GM23338 (cell line): ENCODE measurements around the gene TCF12. TPM values are rescaled to one million over a fixed set of nuclear protein-coding genes. Genes with fewer than 3 reads are reported as not detected.

ENCODE experiments used
- ATAC-seq: fragments of 200-7000 bp; cut with Tn5 transposase; 3 replicates; pipeline ENCODE4 v1.9.1; 2020
- DNase-seq: peaks from one replicate; pipeline ENCODE4 v3.0.0-alpha.2; 2015; ENCODE audit warnings: low spot score
- H2AFZ ChIP-seq: fragments of 200-600 bp; sonication (generic); 2 replicates; pipeline ENCODE4 v1.8.0; 2016; ENCODE audit warnings: antibody characterized with exemption, mild to moderate bottlenecking, moderate library complexity
- H3F3A ChIP-seq: fragments of 200-600 bp; sonication (generic); replicated peaks from 2 replicates; pipeline ENCODE4 v1.8.0; 2017; ENCODE audit warnings: antibody characterized with exemption, mixed run types, low read depth
- H3K27ac ChIP-seq: fragments of 200-600 bp; sonication (generic); 2 replicates; pipeline ENCODE4 v1.6.1; 2016; ENCODE audit warnings: low read depth
- H3K27me3 ChIP-seq: fragments of 200-600 bp; sonication (generic); 2 replicates; pipeline ENCODE4 v1.8.0; 2016; ENCODE audit warnings: mild to moderate bottlenecking, mixed run types, moderate library complexity; ENCODE audit not compliant: insufficient read depth
- H3K36me3 ChIP-seq: fragments of 200-600 bp; sonication (generic); 2 replicates; pipeline ENCODE4 v1.8.0; 2016; ENCODE audit warnings: mild to moderate bottlenecking; ENCODE audit not compliant: insufficient read depth
- H3K4me1 ChIP-seq: fragments of 200-600 bp; sonication (generic); 2 replicates; pipeline ENCODE4 v1.8.0; 2016; ENCODE audit warnings: mild to moderate bottlenecking, moderate library complexity; ENCODE audit not compliant: insufficient read depth
- H3K4me2 ChIP-seq: fragments of 200-600 bp; sonication (generic); 2 replicates; pipeline ENCODE4 v1.7.1; 2017; ENCODE audit warnings: mixed run types
- H3K4me3 ChIP-seq: fragments of 200-600 bp; sonication (generic); 2 replicates; pipeline ENCODE4 v1.6.1; 2016; ENCODE audit warnings: mixed run types
- H3K79me2 ChIP-seq: fragments of 200-600 bp; sonication (generic); replicated peaks from 2 replicates; pipeline ENCODE4 v1.8.0; 2017; ENCODE audit warnings: mild to moderate bottlenecking; ENCODE audit not compliant: insufficient read depth
- H3K9me2 ChIP-seq: fragments of 200-600 bp; sonication (generic); 2 replicates; pipeline ENCODE4 v1.8.0; 2017; ENCODE audit not compliant: insufficient read depth
- H4K20me1 ChIP-seq: fragments of 200-600 bp; sonication (generic); replicated peaks from 2 replicates; pipeline ENCODE4 v1.8.0; 2017; ENCODE audit warnings: mild to moderate bottlenecking; ENCODE audit not compliant: insufficient read depth
- H3K27ac Mint-ChIP-seq: 2 replicates; pipeline ENCODE4 v1.8.0; 2020; ENCODE audit warnings: inconsistent platforms, mild to moderate bottlenecking, moderate library complexity, mixed read lengths
- H3K27me3 Mint-ChIP-seq: 3 replicates; pipeline ENCODE4 v1.8.0; 2022; ENCODE audit warnings: low read depth, mild to moderate bottlenecking, moderate library complexity, mixed read lengths, inconsistent platforms; ENCODE audit not compliant: insufficient read depth, poor library complexity
- H3K36me3 Mint-ChIP-seq: 3 replicates; pipeline ENCODE4 v1.8.0; 2021; ENCODE audit warnings: low read depth, mild to moderate bottlenecking, inconsistent platforms, moderate library complexity, mixed read lengths
- H3K4me1 Mint-ChIP-seq: 3 replicates; pipeline ENCODE4 v1.8.0; 2020; ENCODE audit warnings: mild to moderate bottlenecking, inconsistent platforms, mixed read lengths
- H3K4me3 Mint-ChIP-seq: 3 replicates; pipeline ENCODE4 v1.8.0; 2021; ENCODE audit warnings: moderate library complexity, mild to moderate bottlenecking, inconsistent platforms, mixed read lengths
- H3K9me3 Mint-ChIP-seq: 3 replicates; pipeline ENCODE4 v1.8.0; 2020; ENCODE audit warnings: moderate library complexity, mild to moderate bottlenecking, inconsistent platforms, mixed read lengths
- CTCF ChIP-seq, 2 experiments: fragments of 200-600 bp in 1 of 2; sonication (generic) in 1 of 2; conservative IDR thresholded peaks; 2 replicates each; pipeline versions ENCODE4 v1.5.1 to v1.6.1; 2016 to 2017; ENCODE audit warnings: antibody characterized with exemption in 2 of 2, low read depth in 2 of 2, mild to moderate bottlenecking in 2 of 2, moderate library complexity in 1 of 2
- NANOG ChIP-seq: IDR thresholded peaks from 2 replicates; pipeline ENCODE4 v1.6.1; 2016; ENCODE audit warnings: antibody characterized with exemption, borderline replicate concordance
- REST ChIP-seq: IDR thresholded peaks from one replicate; pipeline ENCODE4 v1.6.1; 2018; ENCODE audit warnings: antibody characterized with exemption; ENCODE audit not compliant: unreplicated experiment
- STAT1 ChIP-seq: IDR thresholded peaks from one replicate; pipeline ENCODE4 v1.6.1; 2016; ENCODE audit warnings: antibody characterized with exemption; ENCODE audit not compliant: unreplicated experiment
- ZNF114 ChIP-seq: fragments of 250-450 bp; sonication (Bioruptor Pico); IDR thresholded peaks from 2 replicates; pipeline ENCODE4 v1.5.0; 2020; ENCODE audit warnings: mild to moderate bottlenecking, moderate library complexity
- ZNF331 ChIP-seq: fragments of 250-450 bp; sonication (Bioruptor Pico); IDR thresholded peaks from 2 replicates; pipeline ENCODE4 v1.5.0; 2020; ENCODE audit warnings: low read depth, mild to moderate bottlenecking, moderate library complexity
- polyA plus RNA-seq: library from polyadenylated mRNA; unstranded; fragments of >200 nt; fragmentation: Nextera tagmentation; extraction: Ambion mirVana; gene quantifications from 2 replicates; pipeline ENCODE4 v1.2.1, GENCODE V29; 2016
- total RNA-seq: library from RNA; depleted of rRNA; stranded (reverse); fragments of >200 nt; shearing (Covaris generic); gene quantifications from 2 replicates; pipeline ENCODE4 v1.2.3, GENCODE V29; 2014
- TF ChIP-seq, protein P1 (sequence below): IDR thresholded peaks from 2 replicates; pipeline ENCODE4 v1.6.1; 2016; ENCODE audit warnings: antibody characterized with exemption
- TF ChIP-seq, protein P2 (sequence below): fragments of 250-450 bp; sonication (Bioruptor Pico); IDR thresholded peaks from 2 replicates; pipeline ENCODE4 v1.5.0; 2020; ENCODE audit warnings: mild to moderate bottlenecking, moderate library complexity

Gene TCF12
- total and polyA plus RNA-seq, 2 experiments from 2014 or later: 27.6 to 104 TPM

DNA sequence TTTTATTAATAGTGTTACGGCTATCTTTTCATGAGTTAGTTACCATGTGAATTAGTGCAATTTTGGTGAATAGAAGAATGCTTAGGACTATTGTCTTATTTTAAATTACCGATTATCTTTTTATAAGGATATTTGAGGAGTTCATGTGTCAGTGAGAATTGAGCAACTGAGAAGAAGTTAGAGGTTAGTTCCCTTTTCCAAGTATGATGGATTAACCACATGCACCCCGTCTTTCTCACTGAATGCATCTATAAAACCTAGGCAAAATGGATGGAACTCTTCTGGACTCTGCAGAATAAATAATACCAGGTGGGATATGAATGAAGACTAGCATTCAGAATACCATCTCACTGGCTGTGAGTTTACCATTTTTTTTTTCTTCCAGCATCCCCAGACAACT is 74.3 kb downstream of the TCF12 start:
- no peaks in the 10 kb centered on the region for H4K20me1 ChIP-seq
- no peaks in the 10 kb centered on the region for H3K9me2 ChIP-seq
- H3K4me3 Mint-ChIP-seq: no peak overlapping the region
- H3K27me3 ChIP-seq: no peaks in the 10 kb centered on the region
- ATAC-seq: no peak
- no peak overlapping the region for H2AFZ ChIP-seq
- TF ChIP-seq, protein P1, sequence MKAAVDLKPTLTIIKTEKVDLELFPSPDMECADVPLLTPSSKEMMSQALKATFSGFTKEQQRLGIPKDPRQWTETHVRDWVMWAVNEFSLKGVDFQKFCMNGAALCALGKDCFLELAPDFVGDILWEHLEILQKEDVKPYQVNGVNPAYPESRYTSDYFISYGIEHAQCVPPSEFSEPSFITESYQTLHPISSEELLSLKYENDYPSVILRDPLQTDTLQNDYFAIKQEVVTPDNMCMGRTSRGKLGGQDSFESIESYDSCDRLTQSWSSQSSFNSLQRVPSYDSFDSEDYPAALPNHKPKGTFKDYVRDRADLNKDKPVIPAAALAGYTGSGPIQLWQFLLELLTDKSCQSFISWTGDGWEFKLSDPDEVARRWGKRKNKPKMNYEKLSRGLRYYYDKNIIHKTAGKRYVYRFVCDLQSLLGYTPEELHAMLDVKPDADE: no peak
- no peak for TF ChIP-seq REST
- no peak for TF ChIP-seq NANOG
- no peak for TF ChIP-seq CTCF (conservative IDR thresholded peaks at IDR 0.05; ENCODE audit: low read depth in 2 of 2)
- no peak for TF ChIP-seq ZNF114 (CRISPR knock-in tag)
- no peak for TF ChIP-seq ZNF331 (CRISPR knock-in tag)
- TF ChIP-seq STAT1: no peak
- TF ChIP-seq, protein P2, sequence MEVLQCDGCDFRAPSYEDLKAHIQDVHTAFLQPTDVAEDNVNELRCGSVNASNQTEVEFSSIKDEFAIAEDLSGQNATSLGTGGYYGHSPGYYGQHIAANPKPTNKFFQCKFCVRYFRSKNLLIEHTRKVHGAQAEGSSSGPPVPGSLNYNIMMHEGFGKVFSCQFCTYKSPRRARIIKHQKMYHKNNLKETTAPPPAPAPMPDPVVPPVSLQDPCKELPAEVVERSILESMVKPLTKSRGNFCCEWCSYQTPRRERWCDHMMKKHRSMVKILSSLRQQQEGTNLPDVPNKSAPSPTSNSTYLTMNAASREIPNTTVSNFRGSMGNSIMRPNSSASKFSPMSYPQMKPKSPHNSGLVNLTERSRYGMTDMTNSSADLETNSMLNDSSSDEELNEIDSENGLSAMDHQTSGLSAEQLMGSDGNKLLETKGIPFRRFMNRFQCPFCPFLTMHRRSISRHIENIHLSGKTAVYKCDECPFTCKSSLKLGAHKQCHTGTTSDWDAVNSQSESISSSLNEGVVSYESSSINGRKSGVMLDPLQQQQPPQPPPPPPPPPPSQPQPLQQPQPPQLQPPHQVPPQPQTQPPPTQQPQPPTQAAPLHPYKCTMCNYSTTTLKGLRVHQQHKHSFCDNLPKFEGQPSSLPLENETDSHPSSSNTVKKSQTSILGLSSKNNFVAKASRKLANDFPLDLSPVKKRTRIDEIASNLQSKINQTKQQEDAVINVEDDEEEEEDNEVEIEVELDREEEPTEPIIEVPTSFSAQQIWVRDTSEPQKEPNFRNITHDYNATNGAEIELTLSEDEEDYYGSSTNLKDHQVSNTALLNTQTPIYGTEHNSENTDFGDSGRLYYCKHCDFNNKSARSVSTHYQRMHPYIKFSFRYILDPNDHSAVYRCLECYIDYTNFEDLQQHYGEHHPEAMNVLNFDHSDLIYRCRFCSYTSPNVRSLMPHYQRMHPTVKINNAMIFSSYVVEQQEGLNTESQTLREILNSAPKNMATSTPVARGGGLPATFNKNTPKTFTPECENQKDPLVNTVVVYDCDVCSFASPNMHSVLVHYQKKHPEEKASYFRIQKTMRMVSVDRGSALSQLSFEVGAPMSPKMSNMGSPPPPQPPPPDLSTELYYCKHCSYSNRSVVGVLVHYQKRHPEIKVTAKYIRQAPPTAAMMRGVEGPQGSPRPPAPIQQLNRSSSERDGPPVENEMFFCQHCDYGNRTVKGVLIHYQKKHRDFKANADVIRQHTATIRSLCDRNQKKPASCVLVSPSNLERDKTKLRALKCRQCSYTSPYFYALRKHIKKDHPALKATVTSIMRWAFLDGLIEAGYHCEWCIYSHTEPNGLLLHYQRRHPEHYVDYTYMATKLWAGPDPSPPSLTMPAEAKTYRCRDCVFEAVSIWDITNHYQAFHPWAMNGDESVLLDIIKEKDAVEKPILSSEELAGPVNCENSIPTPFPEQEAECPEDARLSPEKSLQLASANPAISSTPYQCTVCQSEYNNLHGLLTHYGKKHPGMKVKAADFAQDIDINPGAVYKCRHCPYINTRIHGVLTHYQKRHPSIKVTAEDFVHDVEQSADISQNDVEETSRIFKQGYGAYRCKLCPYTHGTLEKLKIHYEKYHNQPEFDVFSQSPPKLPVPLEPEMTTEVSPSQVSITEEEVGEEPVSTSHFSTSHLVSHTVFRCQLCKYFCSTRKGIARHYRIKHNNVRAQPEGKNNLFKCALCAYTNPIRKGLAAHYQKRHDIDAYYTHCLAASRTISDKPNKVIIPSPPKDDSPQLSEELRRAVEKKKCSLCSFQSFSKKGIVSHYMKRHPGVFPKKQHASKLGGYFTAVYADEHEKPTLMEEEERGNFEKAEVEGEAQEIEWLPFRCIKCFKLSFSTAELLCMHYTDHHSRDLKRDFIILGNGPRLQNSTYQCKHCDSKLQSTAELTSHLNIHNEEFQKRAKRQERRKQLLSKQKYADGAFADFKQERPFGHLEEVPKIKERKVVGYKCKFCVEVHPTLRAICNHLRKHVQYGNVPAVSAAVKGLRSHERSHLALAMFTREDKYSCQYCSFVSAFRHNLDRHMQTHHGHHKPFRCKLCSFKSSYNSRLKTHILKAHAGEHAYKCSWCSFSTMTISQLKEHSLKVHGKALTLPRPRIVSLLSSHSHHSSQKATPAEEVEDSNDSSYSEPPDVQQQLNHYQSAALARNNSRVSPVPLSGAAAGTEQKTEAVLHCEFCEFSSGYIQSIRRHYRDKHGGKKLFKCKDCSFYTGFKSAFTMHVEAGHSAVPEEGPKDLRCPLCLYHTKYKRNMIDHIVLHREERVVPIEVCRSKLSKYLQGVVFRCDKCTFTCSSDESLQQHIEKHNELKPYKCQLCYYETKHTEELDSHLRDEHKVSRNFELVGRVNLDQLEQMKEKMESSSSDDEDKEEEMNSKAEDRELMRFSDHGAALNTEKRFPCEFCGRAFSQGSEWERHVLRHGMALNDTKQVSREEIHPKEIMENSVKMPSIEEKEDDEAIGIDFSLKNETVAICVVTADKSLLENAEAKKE (CRISPR knock-in tag): no peak
- H3K27me3 Mint-ChIP-seq: no peaks in the 10 kb centered on the region
- peaks cover 14% of the 10 kb centered on the region for H3K4me1 Mint-ChIP-seq
- H3K79me2 ChIP-seq: peaks cover 89% of the 10 kb centered on the region
- H3K27ac ChIP-seq: no peak overlapping the region
- no peak overlapping the region for H3K4me2 ChIP-seq
- H3K27ac Mint-ChIP-seq: no peak overlapping the region
- DNase-seq: no peak
- no peaks in the 10 kb centered on the region for H3K36me3 ChIP-seq
- no peaks in the 10 kb centered on the region for H3F3A ChIP-seq
- H3K4me1 ChIP-seq: peaks cover 4% of the 10 kb centered on the region; the same call in 1 of the 2 replicates
- H3K4me3 ChIP-seq: no peak overlapping the region
- no peaks in the 10 kb centered on the region for H3K9me3 Mint-ChIP-seq
- peaks cover 16% of the 10 kb centered on the region; the same call in 2 of the 3 replicates for H3K36me3 Mint-ChIP-seq
